SU-DHL-6 (cell line): ENCODE measurements around the gene HECTD4.

Experiments used
- H2AFZ ChIP-seq: fragments of 200-600 bp; sonication (generic); 2 replicates; pipeline ENCODE4 v1.6.1; 2014; ENCODE audit warnings: low read depth, mild to moderate bottlenecking, moderate library complexity, mixed read lengths, antibody characterized with exemption, low read length; ENCODE audit not compliant: severe bottlenecking
- H3F3A ChIP-seq: fragments of 200-600 bp; shearing (Covaris generic); 2 replicates; pipeline ENCODE4 v1.6.0; 2016; ENCODE audit warnings: antibody characterized with exemption, mild to moderate bottlenecking; ENCODE audit not compliant: insufficient read depth
- H3K27ac ChIP-seq: fragments of 200-600 bp; sonication (generic); 2 replicates; pipeline ENCODE4 v1.5.1; 2016; ENCODE audit warnings: low read depth, mild to moderate bottlenecking, low read length, moderate library complexity, mixed read lengths
- H3K27me3 ChIP-seq: fragments of 200-600 bp; sonication (generic), shearing (Covaris generic); 2 replicates; pipeline ENCODE4 v1.6.0; 2014; ENCODE audit warnings: mild to moderate bottlenecking, low read length
- H3K36me3 ChIP-seq: fragments of 200-600 bp; sonication (generic); 2 replicates; pipeline ENCODE4 v1.6.1; 2014; ENCODE audit warnings: mild to moderate bottlenecking, low read length, mixed read lengths
- H3K4me2 ChIP-seq: fragments of 300-600, 200-600 bp; shearing (Covaris generic), sonication (generic); 2 replicates; pipeline ENCODE4 v1.6.0; 2014; ENCODE audit warnings: low read length, low read depth, mild to moderate bottlenecking; ENCODE audit not compliant: poor library complexity, severe bottlenecking
- H3K4me3 ChIP-seq: fragments of 200-600 bp; sonication (generic); 2 replicates; pipeline ENCODE4 v1.5.1; 2014; ENCODE audit warnings: antibody characterized with exemption, low read length, mild to moderate bottlenecking, mixed read lengths; ENCODE audit not compliant: insufficient read depth, poor library complexity, severe bottlenecking
- H3K79me2 ChIP-seq: fragments of 200-600 bp; sonication (generic); 2 replicates; pipeline ENCODE4 v1.6.1; 2014; ENCODE audit warnings: mild to moderate bottlenecking, low read length, moderate library complexity; ENCODE audit not compliant: insufficient read depth
- H3K9ac ChIP-seq: fragments of 200-600 bp; sonication (generic); 2 replicates; pipeline ENCODE4 v1.7.0; 2014; ENCODE audit warnings: mild to moderate bottlenecking, low read length
- H3K9me2 ChIP-seq: fragments of 200-600 bp; sonication (generic); replicated peaks from 2 replicates; pipeline ENCODE4 v1.6.1; 2014; ENCODE audit warnings: low read length; ENCODE audit not compliant: insufficient read depth
- H3K9me3 ChIP-seq: fragments of 200-600 bp; sonication (generic); 2 replicates; pipeline ENCODE4 v1.6.1; 2014; ENCODE audit warnings: low read length, mixed read lengths; ENCODE audit not compliant: insufficient read depth
- H4K20me1 ChIP-seq: fragments of 200-600 bp; sonication (generic); 2 replicates; pipeline ENCODE4 v1.6.1; 2014; ENCODE audit warnings: low read depth, mild to moderate bottlenecking, antibody characterized with exemption, low read length, moderate library complexity, mixed read lengths
- CTCF ChIP-seq: fragments of 200-600 bp; sonication (generic); IDR thresholded peaks from one replicate; pipeline ENCODE4 v1.5.1; 2017; ENCODE audit warnings: antibody characterized with exemption, mild to moderate bottlenecking, low read length, moderate library complexity; ENCODE audit not compliant: insufficient read depth, poor library complexity, severe bottlenecking
- EZH2phosphoT487 ChIP-seq: fragments of 200-600 bp; sonication (generic), shearing (Covaris generic); conservative IDR thresholded peaks from 2 replicates; pipeline ENCODE4 v1.6.1; 2018; ENCODE audit warnings: mild to moderate bottlenecking, antibody characterized with exemption, low read length, moderate library complexity, mixed read lengths

Gene HECTD4

GRCh38 chr12:112199136-112199535 lies 183.1 kb downstream of the HECTD4 start:
- no peak overlapping the region for H2AFZ ChIP-seq
- H3F3A ChIP-seq: 0 out of 2 replicates have a peak, but pooled peaks cover 5% of the 10 kb centered on the region
- no peak overlapping the region for H3K4me2 ChIP-seq
- no peaks in the 10 kb centered on the region for H4K20me1 ChIP-seq
- no peaks in the 10 kb centered on the region for H3K9me3 ChIP-seq
- H3K9me2 ChIP-seq: no peaks in the 10 kb centered on the region
- H3K79me2 ChIP-seq: no peaks in the 10 kb centered on the region
- H3K4me3 ChIP-seq: no peak overlapping the region
- no peak overlapping the region for H3K9ac ChIP-seq
- no peaks in the 10 kb centered on the region; the same call in 1 of the 2 replicates for H3K36me3 ChIP-seq
- H3K27me3 ChIP-seq: no peaks in the 10 kb centered on the region
- TF ChIP-seq EZH2phosphoT487 (no peak), CTCF (no peak)
- H3K27ac ChIP-seq: no peak overlapping the region

GRCh38 chr12:112198120-112198733 lies 184.0 kb downstream of the HECTD4 start:
- H4K20me1 ChIP-seq: no peaks in the 10 kb centered on the region
- no peaks in the 10 kb centered on the region for H3K27me3 ChIP-seq
- no peak overlapping the region for H2AFZ ChIP-seq
- no peaks in the 10 kb centered on the region for H3K9me2 ChIP-seq
- no peaks in the 10 kb centered on the region for H3K9me3 ChIP-seq
- no peak overlapping the region for H3K9ac ChIP-seq
- H3K36me3 ChIP-seq: no peaks in the 10 kb centered on the region; the same call in 1 of the 2 replicates
- no peak overlapping the region for H3K4me3 ChIP-seq
- H3F3A ChIP-seq: 0 out of 2 replicates have a peak, but pooled peaks cover 5% of the 10 kb centered on the region
- no peak overlapping the region for H3K4me2 ChIP-seq
- no peak for TF ChIP-seq EZH2phosphoT487
- TF ChIP-seq CTCF: peak; percentile 59
- H3K27ac ChIP-seq: no peak overlapping the region
- no peaks in the 10 kb centered on the region for H3K79me2 ChIP-seq

- Histone ChIP-seq H3K27ac (no peak overlapping the region), H3K79me2 (no peaks in the 10 kb centered on the region), H3K4me2 (no peak overlapping the region), H3F3A (no peaks in the 10 kb centered on the region), H3K27me3 (no peaks in the 10 kb centered on the region), H4K20me1 (no peaks in the 10 kb centered on the region), H2AFZ (no peak overlapping the region), H3K9ac (no peak overlapping the region), H3K9me3 (no peaks in the 10 kb centered on the region), H3K9me2 (no peaks in the 10 kb centered on the region), H3K36me3 (no peaks in the 10 kb centered on the region), H3K4me3 (no peak overlapping the region)
- TF ChIP-seq EZH2phosphoT487 (no peak), CTCF (no peak)
These were observed 185.9 kb downstream of the HECTD4 start for GRCh38 chr12:112196196-112196875.
